Renal cortical epithelial cell (primary cell): ENCODE results near the gene EPB41L2. TPM values are rescaled to one million over a fixed set of nuclear protein-coding genes. Genes with fewer than 3 reads are reported as not detected.
"Not testable (repeated sequence)": the region's sequence is repeated elsewhere in the genome, so short reads cannot be mapped to it uniquely, and the experiment has no call there.

Experiments
- DNase-seq: peaks from one replicate; pipeline ENCODE4 v3.0.0-alpha.2; 2011; ENCODE audit warnings: low read depth
- total RNA-seq: library from RNA; depleted of rRNA; stranded (reverse); fragments of >200 nt; gene quantifications from 2 replicates; pipeline ENCODE4 v1.2.3, GENCODE V29; 2014

The EPB41L2 gene
- total RNA-seq: 52.3 and 78.7 TPM in 2 replicates

- peak; percentile 78 for DNase-seq
These were observed at the start of gene EPB41L2 for GRCh38 chr6:131063028-131063763. EPB41L2 (minus strand) TSS chr6:131063245; CDS start chr6:130956485, 106,760 bp downstream.

- DNase-seq: no peak
These were observed 49.2 kb upstream of the EPB41L2 start for GRCh38 chr6:131112249-131112648.

- DNase-seq: peak; percentile 39
These were observed 44.1 kb upstream of the EPB41L2 start for GRCh38 chr6:131107151-131107550.

- no peak for DNase-seq
These were observed 40.9 kb upstream of the EPB41L2 start for GRCh38 chr6:131103901-131104300.

- DNase-seq: no peak
These were observed 40.3 kb upstream of the EPB41L2 start for GRCh38 chr6:131103296-131103695.

GRCh38 chr6:131101911-131102680 is 39.1 kb upstream of the EPB41L2 start:
- DNase-seq: peak; percentile 85

- no peak for DNase-seq
These were observed 33.7 kb upstream of the EPB41L2 start for GRCh38 chr6:131096786-131097185.

GRCh38 chr6:131093334-131093733 is 30.3 kb upstream of the EPB41L2 start:
- DNase-seq: no peak

GRCh38 chr6:131091944-131092343 is 28.9 kb upstream of the EPB41L2 start:
- DNase-seq: not testable (repeated sequence)

- not testable (repeated sequence) for DNase-seq
These were observed 27.3 kb upstream of the EPB41L2 start for GRCh38 chr6:131090339-131090738.

GRCh38 chr6:131084982-131085381 is 21.9 kb upstream of the EPB41L2 start:
- DNase-seq: no peak

GRCh38 chr6:131083687-131084086 is 20.6 kb upstream of the EPB41L2 start:
- no peak for DNase-seq

GRCh38 chr6:131082335-131082734 is 19.3 kb upstream of the EPB41L2 start:
- DNase-seq: no peak

- DNase-seq: no peak
These were observed 17.0 kb upstream of the EPB41L2 start for GRCh38 chr6:131080084-131080483.

- no peak for DNase-seq
These were observed 10.5 kb upstream of the EPB41L2 start for GRCh38 chr6:131073577-131073976.

- no peak for DNase-seq
These were observed 7.0 kb upstream of the EPB41L2 start for GRCh38 chr6:131070061-131070460.

- no peak for DNase-seq
These were observed 5.1 kb upstream of the EPB41L2 start for GRCh38 chr6:131068165-131068564.

- no peak for DNase-seq
These were observed 4.5 kb upstream of the EPB41L2 start for GRCh38 chr6:131067521-131067920.

- DNase-seq: peak; percentile 26
These were observed 2.8 kb upstream of the EPB41L2 start for GRCh38 chr6:131065824-131066171.

- DNase-seq: no peak
These were observed 2.2 kb upstream of the EPB41L2 start for GRCh38 chr6:131065112-131065823.

GRCh38 chr6:131063764-131064272 is 773 bp upstream of the EPB41L2 start:
- no peak for DNase-seq
